OCI-LY1 (cell line): Measurements from ENCODE around the gene CRISP3.

Experiments used
- H2AFZ ChIP-seq: fragments of 200-600 bp; sonication (generic), shearing (Covaris generic); 2 replicates; pipeline ENCODE4 v1.6.0; 2014; ENCODE audit warnings: antibody characterized with exemption, mild to moderate bottlenecking, low read length
- H3F3A ChIP-seq: fragments of 200-600 bp; sonication (generic), shearing (Covaris generic); 2 replicates; pipeline ENCODE4 v1.6.0; 2014; ENCODE audit warnings: mild to moderate bottlenecking, antibody characterized with exemption, low read length, moderate library complexity; ENCODE audit not compliant: insufficient read depth
- H3K27ac ChIP-seq: fragments of 200-600 bp; sonication (generic); 2 replicates; pipeline ENCODE4 v1.5.1; 2014; ENCODE audit warnings: low read length, mixed run types, mild to moderate bottlenecking, low read depth; ENCODE audit not compliant: poor library complexity, severe bottlenecking
- H3K27me3 ChIP-seq: fragments of 200-600 bp; sonication (generic); 2 replicates; pipeline ENCODE4 v1.6.0; 2014; ENCODE audit warnings: antibody characterized with exemption, mild to moderate bottlenecking, low read length, moderate library complexity; ENCODE audit not compliant: insufficient read depth
- H3K36me3 ChIP-seq: fragments of 200-600 bp; sonication (generic); 2 replicates; pipeline ENCODE4 v1.6.1; 2014; ENCODE audit warnings: mild to moderate bottlenecking, antibody characterized with exemption, low read length, moderate library complexity, mixed read lengths; ENCODE audit not compliant: insufficient read depth
- H3K4me1 ChIP-seq: fragments of 200-600 bp; sonication (generic); 2 replicates; pipeline ENCODE4 v1.5.1; 2014; ENCODE audit warnings: mild to moderate bottlenecking, low read length, moderate library complexity; ENCODE audit not compliant: insufficient read depth, severe bottlenecking
- H3K4me2 ChIP-seq: fragments of 200-600 bp; sonication (generic), shearing (Covaris generic); 2 replicates; pipeline ENCODE4 v1.6.1; 2014; ENCODE audit warnings: low read length
- H3K4me3 ChIP-seq: fragments of 200-600 bp; sonication (generic); 2 replicates; pipeline ENCODE4 v1.5.1; 2014; ENCODE audit warnings: low read length, low read depth, mild to moderate bottlenecking, mixed read lengths; ENCODE audit not compliant: poor library complexity, severe bottlenecking
- H3K79me2 ChIP-seq: fragments of 200-600 bp; shearing (Covaris generic); 2 replicates; pipeline ENCODE4 v1.6.1; 2016; ENCODE audit warnings: mixed run types, low read length, mixed read lengths; ENCODE audit not compliant: insufficient read depth
- H3K9ac ChIP-seq: fragments of 200-600 bp; sonication (generic), shearing (Covaris generic); 2 replicates; pipeline ENCODE4 v1.6.1; 2014; ENCODE audit warnings: mild to moderate bottlenecking, low read length, mixed read lengths
- H3K9me2 ChIP-seq: fragments of 200-600 bp; sonication (generic), shearing (Covaris generic); 2 replicates; pipeline ENCODE4 v1.6.1; 2014; ENCODE audit warnings: low read depth, mild to moderate bottlenecking, low read length, mixed read lengths
- H3K9me3 ChIP-seq: fragments of 200-600 bp; shearing (Covaris generic); 2 replicates; pipeline ENCODE4 v1.6.1; 2014; ENCODE audit warnings: low read length, mixed read lengths
- H4K20me1 ChIP-seq: fragments of 200-600 bp; sonication (generic), shearing (Covaris generic); 2 replicates; pipeline ENCODE4 v1.6.0; 2016; ENCODE audit warnings: mild to moderate bottlenecking, low read length; ENCODE audit not compliant: insufficient read depth
- CTCF ChIP-seq: fragments of 200-600 bp; sonication (generic), shearing (Covaris generic); IDR thresholded peaks from 2 replicates; pipeline ENCODE4 v1.5.1; 2017; ENCODE audit warnings: mild to moderate bottlenecking, antibody characterized with exemption, low read length, moderate library complexity, mixed read lengths
- EZH2 ChIP-seq: fragments of 200-600 bp; sonication (generic), shearing (Covaris generic); IDR thresholded peaks from 2 replicates; pipeline ENCODE4 v1.8.0; 2017; ENCODE audit warnings: borderline replicate concordance, mixed run types, mild to moderate bottlenecking, antibody characterized with exemption, low read length, moderate library complexity, mixed read lengths

Gene CRISP3

DNA sequence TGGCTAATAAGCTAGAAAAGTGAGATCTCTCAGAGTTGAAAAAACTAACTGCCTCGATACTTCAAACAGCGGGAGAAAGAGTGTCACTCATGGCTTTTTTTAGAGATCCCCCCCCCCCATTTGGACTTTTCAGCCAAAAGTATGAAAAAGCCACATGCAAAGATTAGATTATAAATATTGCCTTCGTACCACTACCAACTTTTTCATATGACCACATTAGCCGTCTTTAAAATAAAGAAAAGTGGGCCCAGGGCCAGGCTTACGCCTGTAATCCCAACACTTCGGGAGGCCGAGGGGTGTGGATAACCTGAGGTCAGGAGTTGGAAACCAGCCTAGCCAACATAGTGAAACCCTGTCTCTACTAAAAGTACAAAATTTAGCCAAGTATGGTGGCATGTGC lies 38.5 kb upstream of the CRISP3 start:
- H3K9ac ChIP-seq, result no peak overlapping the region
- H3F3A ChIP-seq, result no peaks in the 10 kb centered on the region
- H3K4me3 ChIP-seq, result no peak overlapping the region
- no peaks in the 10 kb centered on the region for H3K9me3 ChIP-seq
- no peaks in the 10 kb centered on the region for H3K36me3 ChIP-seq
- H3K27ac ChIP-seq, result no peak overlapping the region
- TF ChIP-seq EZH2 (no peak), CTCF (no peak)
- no peak overlapping the region for H2AFZ ChIP-seq
- H4K20me1 ChIP-seq, result no peaks in the 10 kb centered on the region
- no peaks in the 10 kb centered on the region for H3K9me2 ChIP-seq
- H3K79me2 ChIP-seq, result no peaks in the 10 kb centered on the region
- H3K27me3 ChIP-seq, result no peaks in the 10 kb centered on the region
- H3K4me2 ChIP-seq, result no peak overlapping the region
- H3K4me1 ChIP-seq, result no peaks in the 10 kb centered on the region

DNA sequence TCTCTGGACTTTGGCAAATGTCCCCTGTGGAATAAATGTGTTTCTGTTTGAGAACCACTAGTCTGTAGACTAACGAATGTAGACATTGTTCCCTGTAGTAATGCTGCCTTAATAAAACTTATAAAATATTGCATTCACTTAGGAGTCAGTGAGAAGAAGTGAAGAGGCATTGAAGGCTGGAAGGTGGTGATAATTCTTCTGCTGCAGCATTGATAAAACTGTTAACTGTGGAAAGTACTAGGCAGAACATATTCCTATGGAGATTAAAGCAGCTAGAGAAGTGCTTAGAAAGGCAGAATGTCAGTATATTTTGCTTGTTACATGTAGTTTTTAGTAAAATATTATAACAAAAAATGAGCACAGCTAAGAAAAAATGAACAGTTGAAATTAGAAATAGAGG lies 38.1 kb upstream of the CRISP3 start:
- Histone ChIP-seq H3K4me3 (no peak overlapping the region), H4K20me1 (no peaks in the 10 kb centered on the region), H3K4me1 (no peaks in the 10 kb centered on the region), H3K36me3 (no peaks in the 10 kb centered on the region), H3K27ac (no peak overlapping the region), H2AFZ (no peak overlapping the region), H3K9ac (no peak overlapping the region), H3K79me2 (no peaks in the 10 kb centered on the region), H3F3A (no peaks in the 10 kb centered on the region), H3K9me2 (no peaks in the 10 kb centered on the region), H3K4me2 (no peak overlapping the region), H3K27me3 (no peaks in the 10 kb centered on the region), H3K9me3 (no peaks in the 10 kb centered on the region)
- TF ChIP-seq EZH2, result no peak
- TF ChIP-seq CTCF, result no peak

GRCh38 chr6:49776444-49776843 lies 32.3 kb upstream of the CRISP3 start:
- H3K4me1 ChIP-seq, result no peaks in the 10 kb centered on the region
- TF ChIP-seq EZH2, result no peak
- no peak for TF ChIP-seq CTCF
- no peaks in the 10 kb centered on the region for H3K79me2 ChIP-seq
- H3K4me3 ChIP-seq, result no peak overlapping the region
- H3F3A ChIP-seq, result no peaks in the 10 kb centered on the region
- no peaks in the 10 kb centered on the region for H4K20me1 ChIP-seq
- H3K27me3 ChIP-seq, result no peaks in the 10 kb centered on the region
- no peak overlapping the region for H2AFZ ChIP-seq
- no peaks in the 10 kb centered on the region for H3K9me2 ChIP-seq
- H3K36me3 ChIP-seq, result no peaks in the 10 kb centered on the region
- H3K4me2 ChIP-seq, result no peak overlapping the region
- no peaks in the 10 kb centered on the region for H3K9me3 ChIP-seq
- H3K9ac ChIP-seq, result no peak overlapping the region
- H3K27ac ChIP-seq, result no peak overlapping the region
